Hematopoietic multipotent progenitor cell treated with erythropoietin and hydrocortisone succinate and interleukin-3 and kit ligand, for 6 days (in vitro differentiated cells): ENCODE measurements around the gene HP1BP3.
A peak's percentile ranks its signal among the peaks of the same experiment; 100 is the strongest.
"Not testable (repeated sequence)": the region's sequence is repeated elsewhere in the genome, so short reads cannot be mapped to it uniquely, and the experiment has no call there.

Experiments
- DNase-seq: peaks from one replicate; pipeline ENCODE4 v3.0.0-alpha.2; 2015

Gene HP1BP3

DNA sequence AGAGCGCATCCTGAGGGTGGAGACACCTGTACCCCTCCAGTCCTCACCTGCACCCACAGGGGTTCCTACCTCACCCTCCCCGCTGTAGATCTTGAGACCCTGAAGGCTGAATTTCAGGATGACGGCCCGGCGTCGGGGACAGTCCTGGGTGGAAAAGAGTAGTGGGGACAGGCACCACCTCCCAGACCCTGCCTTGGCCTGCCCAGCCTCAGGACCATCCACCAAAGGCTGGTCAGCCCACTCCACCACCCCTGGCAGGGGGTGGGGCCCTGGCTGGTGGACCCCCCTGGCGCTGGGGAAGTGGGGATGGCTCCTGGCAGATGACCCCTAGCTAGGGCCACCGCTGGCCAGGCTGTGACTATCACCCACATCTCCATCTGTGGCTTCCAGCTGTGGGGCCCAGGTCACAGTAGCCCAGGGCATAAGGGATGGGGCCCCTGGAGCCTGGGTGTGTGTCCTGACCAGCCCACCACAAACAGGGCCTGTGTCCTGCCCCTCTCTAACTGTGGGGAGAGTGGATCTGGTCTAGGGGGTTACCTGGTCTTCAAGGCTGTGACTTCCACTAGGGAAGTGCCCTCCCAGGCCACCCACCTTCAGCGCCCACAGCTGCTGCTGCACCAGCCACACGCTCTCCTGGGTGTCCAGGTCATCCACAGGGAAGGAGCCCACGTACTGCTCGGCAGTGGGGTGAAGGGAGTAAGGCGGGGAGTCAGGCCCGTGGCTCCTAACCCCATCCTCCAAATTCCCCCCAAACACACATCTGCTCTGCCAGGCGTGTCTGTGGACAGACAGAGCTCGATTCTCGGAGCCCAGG is 60.0 kb downstream of the HP1BP3 start:
- no peak for DNase-seq

DNA sequence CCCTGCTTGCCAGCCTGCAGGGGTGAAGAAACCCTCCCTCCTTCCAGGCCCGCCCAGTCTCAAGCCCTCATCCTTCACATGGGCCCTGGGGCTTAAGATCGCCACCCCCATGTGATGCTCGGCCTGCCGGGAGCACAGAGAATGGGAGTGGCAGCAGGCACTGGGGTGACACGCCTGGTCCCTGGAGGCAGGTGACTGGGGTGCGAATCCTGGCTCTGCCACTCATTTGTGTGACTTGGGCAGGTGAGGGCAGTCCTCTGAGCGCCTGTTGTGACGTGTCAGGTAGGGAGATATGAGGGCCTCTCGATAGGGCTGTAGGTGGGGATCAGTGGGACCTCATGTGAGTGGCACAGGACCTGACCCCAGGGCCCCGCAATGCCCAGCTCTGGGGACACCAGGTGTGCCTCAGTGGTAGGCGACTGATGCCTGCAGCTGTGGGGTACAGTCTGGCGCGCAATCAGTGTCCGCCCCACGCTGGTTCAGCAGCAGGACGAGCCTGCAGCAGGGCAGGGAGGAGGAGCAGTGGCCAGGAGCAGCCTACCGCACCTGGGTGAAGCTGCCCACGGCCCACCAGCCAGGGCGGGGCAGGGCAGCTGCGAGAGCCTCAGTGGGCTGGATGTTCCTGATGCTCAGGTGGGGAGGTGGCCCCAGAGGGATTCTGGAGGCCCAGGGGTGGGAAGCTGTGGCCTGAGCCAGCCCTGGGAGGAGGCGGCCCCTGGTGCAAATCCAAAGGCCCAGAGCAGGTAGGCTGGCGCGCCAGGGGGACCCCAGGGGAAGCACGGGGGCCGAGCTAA is 60.8 kb downstream of the HP1BP3 start:
- no peak for DNase-seq

DNA sequence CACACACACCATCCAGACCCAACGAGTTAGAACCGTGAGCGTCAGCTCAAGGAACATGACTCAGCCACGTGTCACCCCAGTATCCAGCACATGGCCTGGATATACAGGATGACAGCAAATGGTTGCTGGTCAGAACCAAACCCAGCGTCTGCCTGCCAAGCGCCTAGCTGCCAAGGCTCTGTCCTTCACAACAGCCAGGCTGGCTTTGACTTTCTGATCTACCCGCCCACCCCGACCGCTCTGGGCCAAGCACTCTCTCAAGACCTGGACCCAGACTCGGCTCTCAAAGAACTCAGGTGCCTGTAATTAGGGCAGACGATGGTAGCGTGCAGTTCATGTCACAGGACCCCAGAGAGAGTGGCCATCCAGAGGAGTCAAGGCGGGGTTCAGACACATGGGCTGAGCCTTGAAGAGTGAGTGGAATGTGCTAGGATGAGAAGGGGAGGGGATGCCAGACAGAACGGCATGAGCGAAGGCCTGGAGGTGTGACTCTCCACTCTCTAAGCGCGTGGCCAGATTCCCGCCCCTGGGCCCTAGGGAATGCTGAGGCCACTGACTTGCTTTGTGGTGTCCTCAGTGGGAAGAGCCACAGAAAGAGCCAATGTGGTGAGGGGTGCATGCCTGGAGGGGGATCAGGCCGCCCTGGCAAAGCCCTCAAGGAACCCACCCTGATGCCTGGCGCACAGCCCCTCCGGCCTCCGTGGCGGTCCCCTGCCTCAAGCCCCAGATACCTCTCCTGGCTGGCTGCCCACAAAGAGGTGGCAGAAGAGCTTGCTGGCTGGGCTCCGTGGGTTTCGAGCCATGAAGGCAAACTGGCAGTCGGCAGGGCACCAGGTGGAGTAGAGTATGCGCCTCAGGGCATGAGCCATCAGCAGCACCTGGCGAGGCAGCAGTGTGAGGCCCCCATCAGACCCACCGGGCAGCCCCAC is 61.7 kb downstream of the HP1BP3 start:
- no peak for DNase-seq

DNA sequence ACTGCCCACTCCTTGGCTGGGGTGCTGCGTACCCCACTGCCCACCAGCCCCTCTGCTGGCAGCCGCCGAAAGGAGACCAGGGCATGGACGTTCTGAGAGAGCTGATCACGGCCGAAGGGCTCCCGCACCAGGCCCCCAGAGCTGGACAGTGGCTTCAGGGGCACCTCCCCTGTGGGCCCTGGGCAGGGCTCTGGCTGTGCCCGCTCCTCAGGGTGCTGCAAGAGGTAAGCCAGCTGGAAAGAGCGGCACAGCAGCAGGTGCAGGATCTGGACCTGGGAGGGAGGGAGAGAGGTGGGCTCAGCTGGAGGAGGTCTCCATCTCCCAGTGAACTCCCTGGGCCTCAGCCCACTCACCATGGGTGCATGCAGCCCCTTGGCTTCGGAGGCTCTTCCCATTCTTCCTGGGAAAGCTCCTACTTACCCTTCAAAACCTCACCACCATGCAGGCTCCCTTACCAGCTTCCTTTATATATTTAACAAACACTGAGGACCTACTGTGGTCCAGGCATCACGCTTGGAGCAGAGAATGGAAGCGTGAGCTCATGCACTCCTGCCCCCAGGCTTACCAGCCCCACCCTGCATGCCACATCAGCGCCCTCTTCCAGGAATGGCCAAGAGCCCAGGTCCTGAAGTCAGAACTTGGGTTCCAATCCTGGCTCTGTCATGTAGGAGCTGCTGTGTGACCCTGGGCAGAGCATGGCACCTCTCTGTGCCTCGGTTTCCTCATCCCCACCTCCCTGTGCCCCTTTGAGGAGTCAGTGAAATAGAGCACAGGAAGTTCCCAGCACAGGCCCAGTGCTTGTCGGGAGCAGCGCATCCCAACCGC is 62.5 kb downstream of the HP1BP3 start:
- DNase-seq, result no peak

DNA sequence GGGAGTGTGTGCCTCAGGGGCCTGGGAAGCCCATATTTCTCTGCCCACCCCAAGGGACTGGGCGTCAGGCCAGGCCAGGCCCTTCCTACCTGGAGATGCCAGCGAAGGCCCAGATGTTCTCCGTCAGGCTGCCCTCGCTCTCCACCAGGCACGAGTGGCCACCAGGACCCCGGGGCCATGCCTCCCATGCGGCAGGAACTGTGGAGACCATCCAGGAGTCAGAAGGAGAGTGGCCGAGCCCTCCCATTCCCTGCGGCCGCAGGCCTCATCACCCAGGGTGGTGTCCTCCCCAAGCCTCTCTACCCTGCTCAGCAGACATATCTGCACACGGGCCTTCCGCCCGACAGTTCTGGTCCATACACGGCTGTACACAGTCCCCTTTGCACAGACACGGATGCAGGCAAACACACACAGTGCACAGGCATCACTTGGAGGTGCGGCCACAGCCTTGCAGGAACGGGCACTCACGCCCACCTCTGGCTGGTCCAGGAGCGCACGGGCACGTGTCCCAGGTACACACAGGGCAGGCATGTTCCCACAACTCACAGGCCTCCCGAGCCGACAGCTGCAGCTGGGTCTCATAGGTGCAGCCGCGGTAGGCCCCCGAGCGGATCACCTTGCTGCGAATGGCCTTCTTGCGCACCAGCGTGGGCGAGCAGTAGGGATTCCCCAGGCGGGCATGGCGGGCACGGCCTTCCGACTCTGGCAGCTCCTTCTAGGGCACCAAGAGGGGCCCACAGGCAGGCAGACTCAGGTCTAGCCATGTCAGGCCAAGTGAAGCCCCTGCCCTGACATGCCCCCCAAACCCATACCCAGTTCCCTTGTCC is 63.4 kb downstream of the HP1BP3 start:
- DNase-seq, result no peak

DNA sequence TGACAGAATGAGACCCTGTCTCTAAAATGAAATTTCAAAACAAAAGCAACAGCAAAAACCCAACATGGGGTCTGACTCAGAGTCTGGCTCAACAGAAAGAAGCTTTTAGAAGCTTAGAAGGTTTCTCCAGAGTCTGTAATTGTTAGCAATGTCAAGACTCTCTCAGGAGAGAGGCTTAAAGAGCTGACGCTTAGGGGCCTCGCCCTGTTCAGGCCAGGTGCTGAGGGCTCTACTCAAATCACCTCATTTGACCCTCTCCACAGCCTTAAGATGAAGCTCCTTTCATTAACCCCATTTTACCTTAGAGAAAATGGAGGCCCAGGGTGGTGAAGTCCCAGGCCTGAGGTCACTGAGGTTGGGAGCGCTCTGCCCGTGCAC is 64.0 kb downstream of the HP1BP3 start:
- DNase-seq, result no peak

DNA sequence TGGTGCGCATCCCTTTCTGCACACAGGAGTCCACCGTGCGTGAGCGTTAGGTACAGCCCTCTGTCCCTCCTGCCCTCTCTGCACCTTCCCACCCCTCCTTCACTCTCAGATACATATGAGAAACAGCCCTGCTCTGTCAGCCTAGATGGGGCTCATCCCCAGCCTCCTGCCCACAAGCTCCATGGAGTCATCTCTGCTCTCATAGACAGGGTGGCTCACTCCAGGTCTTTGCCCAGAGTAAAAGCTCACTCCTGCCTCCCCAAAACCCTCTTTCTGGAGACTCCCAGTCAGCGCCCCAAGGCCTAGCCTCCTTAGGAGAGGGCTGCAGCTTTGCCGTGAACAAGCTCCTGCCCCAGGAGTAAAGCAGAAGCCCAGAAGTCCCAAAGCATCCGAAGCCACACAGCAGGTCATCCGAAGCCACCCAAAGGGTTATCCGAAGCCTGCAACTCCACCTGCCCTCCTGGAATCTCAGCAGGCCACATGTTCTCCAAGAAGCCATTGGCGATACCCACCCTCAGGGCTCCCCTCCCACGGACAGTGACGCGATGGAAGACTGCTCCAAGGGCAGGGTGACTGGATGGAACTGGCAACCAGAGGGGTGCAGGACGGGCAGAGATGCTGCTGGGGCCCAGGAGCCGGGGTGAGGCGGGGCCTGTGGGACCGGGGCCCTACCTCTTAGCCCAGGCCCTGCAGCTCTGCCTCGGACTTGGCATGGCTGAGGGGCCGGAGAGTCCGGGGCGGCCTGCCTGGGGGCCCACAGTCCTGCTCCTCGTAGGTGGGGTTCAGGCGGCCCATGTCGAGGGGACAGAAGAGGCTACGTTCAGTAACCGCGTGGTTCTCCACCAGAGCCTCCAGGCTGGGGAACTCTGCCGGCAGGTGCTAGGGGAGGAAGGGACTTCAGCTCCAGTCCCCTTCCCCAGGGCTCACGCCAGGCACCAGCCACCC is 65.7 kb downstream of the HP1BP3 start:
- DNase-seq, result no peak

DNA sequence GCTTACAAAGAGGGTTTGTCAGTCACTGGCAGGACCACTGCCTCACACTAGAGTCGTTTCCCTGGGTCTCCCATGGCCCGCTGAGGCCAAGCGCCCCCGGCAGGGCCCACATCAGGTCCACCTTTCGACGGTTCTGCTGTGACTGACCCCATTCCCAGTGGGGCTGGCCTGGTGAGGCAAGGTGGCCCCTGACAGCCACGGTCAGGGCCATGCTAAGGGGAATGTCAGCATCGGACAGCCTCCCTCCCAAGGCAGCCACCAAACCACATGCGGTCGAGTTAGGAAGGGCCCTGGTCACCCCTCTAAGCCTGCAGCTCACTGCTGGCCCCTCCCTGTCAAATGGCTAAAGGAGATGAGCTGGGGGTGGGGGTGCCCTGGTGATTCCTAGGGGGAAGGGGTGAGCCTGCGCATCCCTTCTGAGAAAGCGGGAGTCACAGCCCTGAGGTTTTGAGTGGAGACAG is 66.4 kb downstream of the HP1BP3 start:
- no peak for DNase-seq

DNA sequence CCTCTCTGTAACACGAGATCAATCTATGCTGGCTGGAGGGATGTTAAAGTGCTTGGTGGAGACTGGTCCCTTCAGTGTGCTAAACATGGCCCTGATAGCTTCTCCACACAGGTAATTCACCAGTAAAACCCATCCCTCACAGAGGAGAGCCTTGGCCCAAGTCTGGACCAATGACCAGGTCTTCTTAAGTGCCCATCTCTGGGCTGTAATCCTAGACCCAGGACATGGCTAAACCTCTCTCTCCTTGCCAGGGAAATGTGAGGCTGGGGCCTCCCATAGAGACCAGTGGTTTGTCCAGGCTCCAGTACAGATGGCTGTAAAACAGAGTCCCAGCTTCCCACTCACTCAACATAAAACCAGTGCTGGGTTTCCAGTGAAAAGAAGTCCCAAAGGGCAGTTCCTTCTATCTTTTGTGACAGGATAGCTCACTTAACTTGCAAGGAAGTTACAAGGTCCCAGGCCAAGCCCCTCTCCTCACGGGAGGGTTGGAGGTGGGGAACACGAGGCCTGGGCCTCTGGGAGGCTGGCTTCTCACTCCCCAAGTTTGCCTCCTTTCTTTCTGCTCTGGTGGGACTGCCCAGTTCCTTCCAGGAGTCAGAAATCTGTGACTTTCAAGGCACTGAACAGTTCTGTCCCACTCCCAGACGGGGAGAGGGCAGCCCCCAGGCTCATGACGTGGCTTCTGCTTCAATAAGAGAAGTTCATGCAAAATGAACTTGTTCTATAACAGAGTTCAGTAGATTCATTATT is 67.1 kb downstream of the HP1BP3 start:
- no peak for DNase-seq

DNA sequence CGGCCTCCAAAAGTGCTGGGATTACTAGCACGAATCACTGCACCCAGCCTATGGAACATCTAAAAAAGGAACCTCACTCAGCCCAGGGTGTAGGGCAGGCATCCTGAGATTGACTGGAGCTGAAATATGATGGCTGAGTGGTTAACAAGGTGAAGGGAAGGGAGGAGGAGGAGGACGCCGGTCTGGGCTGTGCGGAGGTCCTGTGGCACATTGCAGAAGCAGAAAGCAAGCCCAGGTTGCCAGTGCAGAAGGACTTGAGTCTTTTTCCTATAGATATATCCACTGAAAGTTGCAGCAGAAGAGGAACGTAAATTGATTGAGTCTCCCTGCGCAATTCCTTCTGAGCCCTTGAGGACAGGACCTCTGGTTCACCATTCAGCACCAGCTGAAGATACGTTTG is 67.8 kb downstream of the HP1BP3 start:
- no peak for DNase-seq

DNA sequence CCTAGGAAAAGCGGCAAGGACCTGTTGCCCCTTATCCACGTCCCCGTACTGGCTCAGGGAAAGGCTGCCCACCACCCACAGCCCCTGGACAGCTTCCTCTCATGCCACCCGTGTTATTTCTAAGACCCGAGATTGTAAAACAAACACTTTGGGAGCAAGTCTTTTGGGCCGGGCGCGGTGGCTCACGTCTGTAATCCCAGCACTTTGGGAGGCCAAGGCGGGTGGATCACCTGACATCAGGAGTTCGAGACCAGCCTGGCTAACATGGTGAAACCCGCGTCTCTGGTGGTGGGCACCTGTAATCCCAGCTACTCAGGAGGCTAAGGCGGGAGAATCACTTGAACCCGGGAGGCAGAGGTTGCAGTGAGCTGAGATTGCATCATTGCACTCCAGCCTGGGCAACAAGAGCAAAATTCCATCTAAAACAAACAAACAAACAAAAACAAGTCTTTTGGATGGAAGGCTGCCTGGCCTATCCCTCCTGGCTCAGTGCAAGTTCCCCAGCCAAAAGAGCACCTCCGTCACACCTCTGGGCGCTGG is 68.7 kb downstream of the HP1BP3 start:
- not testable (repeated sequence) for DNase-seq

DNA sequence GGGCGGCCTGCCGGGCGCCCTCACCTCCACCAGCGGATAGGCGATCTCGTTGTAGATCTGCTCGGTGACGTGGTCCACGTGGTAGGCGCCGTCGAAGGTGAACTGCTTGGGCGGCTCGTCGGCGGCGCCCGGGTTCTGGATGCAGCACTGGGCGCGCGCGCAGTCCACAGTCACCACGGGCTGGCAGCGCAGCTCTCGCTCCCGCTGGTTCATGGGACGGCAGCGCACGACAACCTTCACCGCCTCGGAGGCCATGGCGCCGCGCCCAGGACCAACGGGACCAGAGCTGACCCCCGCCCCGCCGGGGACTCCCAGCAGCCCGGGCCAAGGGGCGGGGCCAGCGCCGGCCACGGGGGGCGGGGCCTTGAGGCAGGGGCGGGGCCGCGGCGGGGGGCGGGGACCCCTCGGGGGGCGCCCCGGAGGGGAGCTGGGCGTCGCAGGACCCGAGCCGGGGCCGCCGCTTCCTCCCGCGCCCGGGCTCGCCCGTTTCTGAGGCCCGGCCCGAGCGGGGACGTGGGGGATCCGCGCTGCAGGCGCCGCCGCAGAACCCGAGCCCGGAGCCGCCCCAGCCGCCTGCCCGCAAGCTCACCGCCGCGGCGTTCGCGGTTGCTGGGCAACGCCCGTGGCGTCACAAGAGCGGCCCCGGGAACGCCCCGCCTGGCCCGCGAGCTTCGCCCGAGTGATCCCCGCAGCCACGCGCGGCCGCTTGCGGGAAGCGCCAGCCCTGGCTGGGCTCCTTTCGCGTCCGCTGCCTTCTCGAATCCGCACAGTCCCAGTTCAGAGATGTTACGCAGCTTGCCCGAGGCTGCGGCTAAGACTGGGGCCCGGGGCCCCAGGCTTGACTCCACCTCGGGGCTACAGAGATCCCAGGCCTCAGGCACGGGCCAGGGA is 69.4 kb downstream of the HP1BP3 start, which contains the start of gene KIF17:
TSS of gene KIF17 (minus strand) at position 556 of the 891 bp plus-strand sequence. CDS start at position 255, 301 bp downstream.
- DNase-seq, result peak; percentile 76

DNA sequence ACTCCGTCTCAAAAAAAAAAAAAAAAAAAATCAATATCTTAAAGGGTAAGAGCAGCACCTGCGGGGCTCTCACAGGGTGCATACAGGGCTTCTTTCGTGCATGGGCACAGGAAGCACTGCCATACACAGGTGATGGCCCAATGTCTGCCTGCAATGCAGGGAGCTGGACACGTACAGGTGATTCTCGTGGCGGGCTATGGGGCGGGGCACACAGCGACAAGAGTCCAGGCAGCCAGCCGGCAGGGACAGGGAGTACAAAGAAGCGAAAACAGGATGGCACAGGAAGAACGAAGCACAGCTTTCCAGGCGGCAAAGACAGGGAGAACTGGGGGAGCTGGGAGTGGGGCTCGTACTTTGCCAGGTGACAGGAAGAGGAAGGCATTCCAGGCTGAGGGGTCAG is 70.9 kb downstream of the HP1BP3 start:
- no peak for DNase-seq

DNA sequence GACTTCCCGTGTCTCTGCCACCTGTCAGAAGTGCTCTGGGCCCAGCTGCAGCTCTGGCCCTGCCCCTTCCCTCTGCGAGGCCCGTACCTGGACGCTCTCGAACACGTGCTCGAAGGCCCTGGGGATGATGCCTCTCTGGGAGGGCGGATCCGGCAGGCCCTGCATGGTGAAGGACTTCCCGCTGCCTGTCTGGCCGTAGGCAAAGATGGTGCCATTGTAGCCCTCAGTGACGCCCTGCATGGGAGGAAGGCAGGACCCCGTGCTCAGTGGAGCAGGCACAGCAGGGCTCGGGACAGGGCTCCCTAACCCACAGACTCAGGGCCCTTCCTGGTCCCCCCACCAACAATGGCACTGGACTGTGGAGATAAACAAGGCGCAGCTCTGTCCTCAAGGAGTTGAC is 71.7 kb downstream of the HP1BP3 start:
- DNase-seq, result no peak

DNA sequence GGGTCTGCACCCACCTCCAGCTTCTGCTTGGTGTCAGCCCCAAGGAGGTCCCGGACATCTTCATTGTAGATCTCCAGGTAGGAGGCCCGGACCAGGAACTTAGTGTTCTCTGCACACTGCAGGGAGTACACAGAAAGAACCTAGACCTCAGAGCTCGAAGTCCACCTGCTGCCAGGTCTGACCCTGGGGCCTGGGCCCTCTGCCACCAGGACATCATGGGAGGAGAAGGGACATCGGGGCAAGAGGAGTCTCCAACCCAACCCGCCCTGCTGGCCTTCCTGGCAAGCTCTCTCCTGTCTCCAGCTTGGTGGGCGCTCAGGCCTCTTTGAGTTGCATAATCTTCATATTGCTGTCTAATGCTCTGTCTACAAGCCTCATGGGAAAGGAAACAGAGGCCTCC is 73.7 kb downstream of the HP1BP3 start:
- DNase-seq, result no peak

DNA sequence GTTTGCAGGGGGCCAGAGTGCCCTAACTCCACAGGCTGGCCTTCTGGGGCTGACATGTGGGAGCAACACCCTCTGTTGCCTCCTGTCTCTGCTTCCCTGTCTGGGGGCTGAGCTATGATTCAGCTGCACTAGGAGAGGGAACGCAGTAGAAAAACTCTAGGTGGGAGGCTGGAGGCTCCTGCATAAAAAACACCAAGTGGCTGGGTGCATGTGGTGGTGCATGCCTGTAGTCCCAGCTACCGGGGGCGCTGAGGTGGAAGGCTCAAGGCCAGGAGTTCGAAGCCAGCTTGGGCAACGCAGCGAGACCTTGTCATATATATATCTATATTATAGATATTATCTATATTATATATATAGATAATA is 74.9 kb downstream of the HP1BP3 start:
- no peak for DNase-seq

DNA sequence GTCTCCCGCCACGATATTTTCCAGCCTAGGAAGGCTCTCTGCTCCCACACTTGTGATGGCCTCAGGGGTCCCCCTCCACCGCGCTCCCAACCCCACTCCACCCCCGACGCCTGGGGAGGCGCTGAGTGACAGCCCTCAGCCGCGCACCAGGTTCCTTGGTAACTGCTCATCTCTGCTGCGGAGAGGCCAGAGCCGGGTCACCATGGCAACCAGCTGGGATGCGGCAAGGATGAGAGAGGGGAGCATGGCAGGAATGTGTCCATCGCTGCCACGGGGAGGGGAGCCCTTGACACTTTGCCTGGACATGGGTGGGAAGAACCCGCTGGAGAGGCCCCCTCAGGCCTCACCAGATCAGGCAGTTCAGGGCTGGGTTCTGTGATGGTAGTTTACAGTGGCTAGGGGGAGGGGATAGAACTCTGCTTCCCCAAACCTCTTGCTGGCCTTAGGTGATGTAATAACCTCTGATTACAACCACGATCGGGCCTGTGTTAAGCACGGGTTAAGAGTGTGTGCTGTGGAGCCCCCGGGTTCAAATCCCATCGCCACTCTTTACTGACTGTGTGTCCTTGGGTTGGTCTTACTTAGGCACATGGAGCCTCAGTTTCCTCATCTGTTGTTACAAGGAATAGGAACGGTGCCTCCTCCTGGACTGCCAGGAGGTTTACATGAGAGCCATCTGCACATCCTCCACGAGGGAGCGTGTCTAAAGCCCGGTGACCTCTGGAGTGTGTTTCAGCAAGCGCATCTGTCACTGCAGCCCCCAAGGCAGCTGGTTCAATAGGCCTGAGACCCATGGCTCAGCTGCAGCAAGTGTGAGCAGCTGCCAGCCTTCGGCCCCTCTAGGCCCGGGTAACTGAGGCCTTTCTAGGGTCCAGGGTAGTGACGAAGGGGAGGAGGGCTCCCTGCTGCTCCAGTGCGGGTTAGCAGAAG is 75.6 kb downstream of the HP1BP3 start:
- DNase-seq, result peak; percentile 60
